WTC11 (cell line): ENCODE results near the gene LRRC27. TPM values are rescaled to one million over a fixed set of nuclear protein-coding genes. Genes with fewer than 3 reads are reported as not detected.

ENCODE experiments used
- ATAC-seq: fragments of 200-7000 bp; cut with Tn5 transposase; 2 replicates; pipeline ENCODE4 v1.10.0; 2021; ENCODE audit warnings: mild to moderate bottlenecking, moderate library complexity
- CTCF ChIA-PET: fragments of 300-600 bp; sonication (Branson Sonifier 250); formaldehyde crosslinking; loops from one replicate; lab custom pipeline; 2021; ENCODE audit warnings: antibody characterized with exemption; lab: Charles Lee
- POLR2A ChIA-PET: fragments of 350-600 bp; sonication (Branson Sonifier 250); formaldehyde crosslinking; loops from one replicate; lab custom pipeline; 2021; ENCODE audit warnings: antibody characterized with exemption; lab: Charles Lee
- DNase-seq: peaks from one replicate; pipeline ENCODE4 v3.0.0; 2021; ENCODE audit warnings: low spot score
- H3K27ac Mint-ChIP-seq: 2 replicates; pipeline ENCODE4 v1.8.0; 2021; ENCODE audit warnings: mixed read lengths
- H3K27me3 Mint-ChIP-seq: 2 replicates; pipeline ENCODE4 v1.8.0; 2021; ENCODE audit warnings: low read depth, mild to moderate bottlenecking, moderate library complexity, mixed read lengths
- H3K36me3 Mint-ChIP-seq: 2 replicates; pipeline ENCODE4 v1.8.0; 2021; ENCODE audit warnings: mixed read lengths
- H3K4me1 Mint-ChIP-seq: 2 replicates; pipeline ENCODE4 v1.8.0; 2022; ENCODE audit warnings: mixed read lengths
- H3K4me3 Mint-ChIP-seq: 2 replicates; pipeline ENCODE4 v1.8.0; 2021; ENCODE audit warnings: mild to moderate bottlenecking, moderate library complexity, mixed read lengths
- H3K9me3 Mint-ChIP-seq: 2 replicates; pipeline ENCODE4 v1.8.0; 2021; ENCODE audit warnings: mixed read lengths
- AFF4 ChIP-seq: sonication (generic); formaldehyde crosslinking; IDR thresholded peaks from 2 replicates; pipeline ENCODE4 v1.8.1; 2023; ENCODE audit warnings: mild to moderate bottlenecking, missing genetic modification reagents, borderline replicate concordance
- ATF2 ChIP-seq: sonication (generic); formaldehyde crosslinking; IDR thresholded peaks from 2 replicates; pipeline ENCODE4 v1.8.1; 2022; ENCODE audit warnings: low read depth, missing genetic modification reagents, borderline replicate concordance
- CTCF ChIP-seq: fragments of 200-600 bp; IDR thresholded peaks from 2 replicates; pipeline ENCODE4 v1.8.0; 2022; ENCODE audit warnings: antibody characterized with exemption
- E2F4 ChIP-seq: sonication (generic); formaldehyde crosslinking; IDR thresholded peaks from 2 replicates; pipeline ENCODE4 v1.8.1; 2022; ENCODE audit warnings: low read depth, mild to moderate bottlenecking, moderate library complexity, missing genetic modification reagents, borderline replicate concordance
- EMX1 ChIP-seq: fragments of 250-450 bp; sonication (Bioruptor Pico); IDR thresholded peaks from 2 replicates; pipeline ENCODE4 v1.8.0; 2021; ENCODE audit warnings: mild to moderate bottlenecking
- ESRRA ChIP-seq: sonication (generic); formaldehyde crosslinking; IDR thresholded peaks from 2 replicates; pipeline ENCODE4 v1.8.1; 2022; ENCODE audit warnings: mild to moderate bottlenecking, missing genetic modification reagents, borderline replicate concordance
- ETV6 ChIP-seq: sonication (generic); formaldehyde crosslinking; IDR thresholded peaks from 2 replicates; pipeline ENCODE4 v1.8.1; 2022; ENCODE audit warnings: mild to moderate bottlenecking, missing genetic modification reagents
- FOXP1 ChIP-seq: sonication (generic); formaldehyde crosslinking; IDR thresholded peaks from 2 replicates; pipeline ENCODE4 v1.8.0; 2022; ENCODE audit warnings: missing genetic modification reagents, mild to moderate bottlenecking, moderate library complexity, borderline replicate concordance
- HMGXB4 ChIP-seq: sonication (generic); formaldehyde crosslinking; IDR thresholded peaks from 2 replicates; pipeline ENCODE4 v1.8.1; 2023; ENCODE audit warnings: mild to moderate bottlenecking, moderate library complexity, missing genetic modification reagents
- SMAD3 ChIP-seq: sonication (generic); formaldehyde crosslinking; IDR thresholded peaks from 2 replicates; pipeline ENCODE4 v1.8.0; 2022; ENCODE audit warnings: missing genetic modification reagents, mild to moderate bottlenecking, borderline replicate concordance
- SP1 ChIP-seq: sonication (generic); formaldehyde crosslinking; conservative IDR thresholded peaks from 2 replicates; pipeline ENCODE4 v1.8.1; 2022; ENCODE audit warnings: missing genetic modification reagents
- TEAD4 ChIP-seq: sonication (generic); formaldehyde crosslinking; IDR thresholded peaks from 2 replicates; pipeline ENCODE4 v1.8.0; 2022; ENCODE audit warnings: mild to moderate bottlenecking, missing genetic modification reagents
- USF1 ChIP-seq: sonication (generic); formaldehyde crosslinking; IDR thresholded peaks from 2 replicates; pipeline ENCODE4 v1.8.0; 2022; ENCODE audit warnings: mild to moderate bottlenecking, missing genetic modification reagents
- USF2 ChIP-seq: sonication (generic); formaldehyde crosslinking; IDR thresholded peaks from 2 replicates; pipeline ENCODE4 v1.8.1; 2023; ENCODE audit warnings: mild to moderate bottlenecking, missing genetic modification reagents, moderate library complexity
- ZNF416 ChIP-seq: fragments of 250-450 bp; sonication (Bioruptor Pico); IDR thresholded peaks from 2 replicates; pipeline ENCODE4 v1.9.0; 2021; ENCODE audit warnings: mild to moderate bottlenecking, inconsistent platforms
- ZNF423 ChIP-seq: fragments of 250-450 bp; sonication (Bioruptor Pico); IDR thresholded peaks from 2 replicates; pipeline ENCODE4 v2.1.2; 2022; ENCODE audit warnings: mild to moderate bottlenecking, moderate library complexity
- ZNF512 ChIP-seq: sonication (generic); formaldehyde crosslinking; IDR thresholded peaks from 2 replicates; pipeline ENCODE4 v1.8.1; 2022; ENCODE audit warnings: missing genetic modification reagents, borderline replicate concordance
- total RNA-seq: library from RNA; stranded (reverse); gene quantifications from 3 replicates; pipeline ENCODE4 v1.2.3, GENCODE V29; 2021
- TF ChIP-seq, protein P1 (sequence below): fragments of 250-450 bp; sonication (Bioruptor Pico); IDR thresholded peaks from 2 replicates; pipeline ENCODE4 v1.8.0; 2021; ENCODE audit warnings: mild to moderate bottlenecking

LRRC27 gene
- total RNA-seq, 1 experiment from 2014 or later: 4.4 TPM

DNA sequence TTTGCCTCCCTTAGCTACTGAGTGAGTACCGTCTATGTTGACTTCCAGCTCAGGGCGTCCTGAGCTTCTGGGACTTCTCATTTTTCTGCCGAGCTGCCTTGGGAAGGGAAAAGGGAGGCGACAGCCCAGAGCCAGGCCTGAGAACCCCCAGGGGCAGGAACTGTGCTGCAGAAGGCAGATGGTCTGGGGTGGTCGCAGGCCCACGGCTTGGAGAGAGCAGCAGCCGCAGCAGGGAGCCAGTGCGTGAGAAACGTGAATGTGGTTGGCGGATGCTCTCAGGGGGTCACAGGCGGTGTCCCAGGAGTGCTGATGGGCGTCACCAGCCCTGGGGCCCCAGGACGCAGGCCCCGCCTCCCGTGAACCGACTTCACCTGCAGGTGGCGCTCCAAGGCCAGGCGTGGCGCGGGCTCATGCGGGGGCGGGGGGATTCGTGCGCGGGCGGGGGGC, 55.8 kb downstream of the LRRC27 start:
- no peaks in the 10 kb centered on the region for H3K36me3 Mint-ChIP-seq
- peaks cover 6% of the 10 kb centered on the region for H3K4me1 Mint-ChIP-seq
- TF ChIP-seq, protein P1, sequence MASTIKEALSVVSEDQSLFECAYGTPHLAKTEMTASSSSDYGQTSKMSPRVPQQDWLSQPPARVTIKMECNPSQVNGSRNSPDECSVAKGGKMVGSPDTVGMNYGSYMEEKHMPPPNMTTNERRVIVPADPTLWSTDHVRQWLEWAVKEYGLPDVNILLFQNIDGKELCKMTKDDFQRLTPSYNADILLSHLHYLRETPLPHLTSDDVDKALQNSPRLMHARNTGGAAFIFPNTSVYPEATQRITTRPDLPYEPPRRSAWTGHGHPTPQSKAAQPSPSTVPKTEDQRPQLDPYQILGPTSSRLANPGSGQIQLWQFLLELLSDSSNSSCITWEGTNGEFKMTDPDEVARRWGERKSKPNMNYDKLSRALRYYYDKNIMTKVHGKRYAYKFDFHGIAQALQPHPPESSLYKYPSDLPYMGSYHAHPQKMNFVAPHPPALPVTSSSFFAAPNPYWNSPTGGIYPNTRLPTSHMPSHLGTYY: no peak
- no peak for TF ChIP-seq ZNF512 (CRISPR knock-in tag)
- peak; percentile 56; the same call in 1 of the 2 replicates for TF ChIP-seq CTCF
- 0 out of 2 replicates have a peak, but pooled peaks have one; percentile 44 for TF ChIP-seq ZNF416
- no peak for TF ChIP-seq E2F4 (CRISPR knock-in tag)
- TF ChIP-seq ZNF423: peak; percentile 69
- TF ChIP-seq SP1 (CRISPR knock-in tag): peak; percentile 82
- no peak for TF ChIP-seq AFF4 (CRISPR knock-in tag)
- TF ChIP-seq ETV6 (CRISPR knock-in tag): 0 out of 2 replicates have a peak, but pooled peaks have one; percentile 39
- TF ChIP-seq TEAD4 (CRISPR knock-in tag): no peak
- H3K27ac Mint-ChIP-seq: peak overlapping the region; percentile 60
- peak overlapping the region; percentile 55 for H3K4me3 Mint-ChIP-seq
- peaks cover 10% of the 10 kb centered on the region for H3K9me3 Mint-ChIP-seq
- ATAC-seq: peak; percentile 73
- no peaks in the 10 kb centered on the region for H3K27me3 Mint-ChIP-seq
- ChIA-PET POLR2A (interaction anchor here (1.0 kb wide), 1 partner anchor 66 kb away, joined by 3 read pairs; no protein-coding TSS in a partner anchor), CTCF (interaction anchor here (0.6 to 1.1 kb wide), 17 partner anchors 10 to 134 kb away, joined by 3 to 11 read pairs (median 4); no protein-coding TSS in a partner anchor)
- peak; percentile 86 for DNase-seq

- no peak for DNase-seq
- Mint-ChIP-seq H3K36me3 (no peaks in the 10 kb centered on the region), H3K27ac (no peak overlapping the region), H3K27me3 (no peaks in the 10 kb centered on the region), H3K4me3 (no peak overlapping the region), H3K9me3 (peaks cover 10% of the 10 kb centered on the region), H3K4me1 (peaks cover 6% of the 10 kb centered on the region)
- CTCF ChIA-PET: interaction anchor here (0.9 to 2.2 kb wide), 7 partner anchors 11 to 366 kb away, joined by 3 to 6 read pairs (median 5); no protein-coding TSS in a partner anchor
- ATAC-seq: peak; percentile 60
- TF ChIP-seq FOXP1 (peak; percentile 48; the same call in 1 of the 2 replicates), HMGXB4 (CRISPR knock-in tag) (no peak), ATF2 (no peak), USF1 (CRISPR knock-in tag) (no peak), SMAD3 (CRISPR knock-in tag) (no peak), USF2 (CRISPR knock-in tag) (peak; percentile 57), EMX1 (no peak), ESRRA (CRISPR knock-in tag) (no peak)
- POLR2A ChIA-PET: no interaction called here
Measured at GRCh38 chr10:132388891-132389432, 57.0 kb downstream of the LRRC27 start.
